Osteocyte (in vitro differentiated cells): ENCODE data around the gene TPM1. TPM values are rescaled to one million over a fixed set of nuclear protein-coding genes. Genes with fewer than 3 reads are reported as not detected.

Experiments used
- DNase-seq: peaks from one replicate; pipeline ENCODE4 v3.0.0; 2021; ENCODE audit warnings: mixed read lengths; ENCODE audit not compliant: unreplicated experiment; ENCODE audit errors: extremely low spot score
- H3K27ac Mint-ChIP-seq: one replicate; pipeline ENCODE4 v1.8.0; 2021; ENCODE audit warnings: mild to moderate bottlenecking, mixed read lengths; ENCODE audit not compliant: unreplicated experiment
- H3K27me3 Mint-ChIP-seq: one replicate; pipeline ENCODE4 v1.8.0; 2021; ENCODE audit warnings: mixed read lengths; ENCODE audit not compliant: unreplicated experiment
- H3K36me3 Mint-ChIP-seq: one replicate; pipeline ENCODE4 v1.8.0; 2021; ENCODE audit warnings: mixed read lengths; ENCODE audit not compliant: unreplicated experiment
- H3K4me1 Mint-ChIP-seq: one replicate; pipeline ENCODE4 v1.8.0; 2021; ENCODE audit warnings: mixed read lengths; ENCODE audit not compliant: unreplicated experiment
- H3K4me3 Mint-ChIP-seq: one replicate; pipeline ENCODE4 v1.8.0; 2021; ENCODE audit warnings: mild to moderate bottlenecking, moderate library complexity, mixed read lengths; ENCODE audit not compliant: unreplicated experiment
- H3K9me3 Mint-ChIP-seq: one replicate; pipeline ENCODE4 v1.8.0; 2021; ENCODE audit warnings: mixed read lengths; ENCODE audit not compliant: unreplicated experiment
- total RNA-seq: library from RNA; stranded (reverse); gene quantifications from 2 replicates; pipeline ENCODE4 v1.2.1, GENCODE V29; 2021
- TF ChIP-seq, protein P1 (sequence below): fragments of 200-600 bp; sonication (generic); IDR thresholded peaks from 2 replicates; pipeline ENCODE4 v1.5.0; 2021; ENCODE audit warnings: antibody characterized with exemption, mild to moderate bottlenecking, moderate library complexity

TPM1 gene
- total RNA-seq, 1 donor from 2014 or later = 1,747 TPM

DNA sequence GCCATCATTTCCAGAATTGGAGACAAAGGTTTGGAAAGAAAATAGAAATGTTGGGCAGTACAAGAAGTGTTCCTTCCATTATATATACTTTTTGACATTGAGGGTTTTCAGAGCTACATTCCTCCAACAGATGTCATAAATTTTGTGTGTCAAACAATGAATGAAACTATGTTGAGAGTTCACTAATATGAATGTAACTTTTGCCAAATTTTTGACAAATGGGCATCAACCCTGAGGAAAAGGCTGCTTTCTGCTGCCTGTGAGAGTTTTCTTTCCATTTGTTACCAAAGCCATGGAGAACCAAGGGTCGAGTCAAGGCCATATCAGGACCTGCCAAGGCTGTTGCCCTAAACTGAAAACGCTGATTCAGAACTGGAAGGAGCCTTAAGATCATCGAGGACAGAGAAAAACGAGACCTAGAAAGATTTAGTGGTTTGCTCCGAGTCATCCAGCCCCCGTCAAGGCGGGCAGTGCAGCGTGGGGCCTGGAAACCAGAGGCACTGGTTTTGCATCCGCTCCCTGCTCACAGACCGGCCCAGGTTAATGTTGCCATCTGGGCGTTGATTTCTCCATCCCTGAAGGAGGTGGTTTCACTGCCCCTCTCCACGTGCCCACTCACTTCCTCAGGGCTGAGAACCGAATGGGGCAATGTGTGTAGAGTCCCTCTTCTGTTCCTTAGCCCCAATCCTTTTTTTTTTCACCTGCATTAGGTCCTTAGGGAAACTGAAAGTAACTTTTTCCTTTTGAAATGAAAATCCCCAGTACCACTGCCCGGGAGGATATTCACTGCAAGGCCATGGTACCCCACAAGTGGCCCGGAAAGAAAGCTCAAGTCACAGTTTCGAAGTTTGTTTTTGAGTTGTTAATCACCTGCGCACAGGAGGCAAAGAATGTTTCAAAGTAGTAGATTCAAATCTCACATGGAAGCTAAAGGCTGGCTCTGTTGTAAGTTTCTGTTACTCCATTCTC is 32.8 kb downstream of the TPM1 start:
- TF ChIP-seq, protein P1, sequence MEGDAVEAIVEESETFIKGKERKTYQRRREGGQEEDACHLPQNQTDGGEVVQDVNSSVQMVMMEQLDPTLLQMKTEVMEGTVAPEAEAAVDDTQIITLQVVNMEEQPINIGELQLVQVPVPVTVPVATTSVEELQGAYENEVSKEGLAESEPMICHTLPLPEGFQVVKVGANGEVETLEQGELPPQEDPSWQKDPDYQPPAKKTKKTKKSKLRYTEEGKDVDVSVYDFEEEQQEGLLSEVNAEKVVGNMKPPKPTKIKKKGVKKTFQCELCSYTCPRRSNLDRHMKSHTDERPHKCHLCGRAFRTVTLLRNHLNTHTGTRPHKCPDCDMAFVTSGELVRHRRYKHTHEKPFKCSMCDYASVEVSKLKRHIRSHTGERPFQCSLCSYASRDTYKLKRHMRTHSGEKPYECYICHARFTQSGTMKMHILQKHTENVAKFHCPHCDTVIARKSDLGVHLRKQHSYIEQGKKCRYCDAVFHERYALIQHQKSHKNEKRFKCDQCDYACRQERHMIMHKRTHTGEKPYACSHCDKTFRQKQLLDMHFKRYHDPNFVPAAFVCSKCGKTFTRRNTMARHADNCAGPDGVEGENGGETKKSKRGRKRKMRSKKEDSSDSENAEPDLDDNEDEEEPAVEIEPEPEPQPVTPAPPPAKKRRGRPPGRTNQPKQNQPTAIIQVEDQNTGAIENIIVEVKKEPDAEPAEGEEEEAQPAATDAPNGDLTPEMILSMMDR = no peak
- Mint-ChIP-seq H3K4me3 (no peak overlapping the region), H3K36me3 (peaks cover 20% of the 10 kb centered on the region), H3K4me1 (peaks cover 35% of the 10 kb centered on the region), H3K27me3 (no peaks in the 10 kb centered on the region), H3K9me3 (no peaks in the 10 kb centered on the region), H3K27ac (peak overlapping the region; percentile 27)
- DNase-seq = no peak

DNA sequence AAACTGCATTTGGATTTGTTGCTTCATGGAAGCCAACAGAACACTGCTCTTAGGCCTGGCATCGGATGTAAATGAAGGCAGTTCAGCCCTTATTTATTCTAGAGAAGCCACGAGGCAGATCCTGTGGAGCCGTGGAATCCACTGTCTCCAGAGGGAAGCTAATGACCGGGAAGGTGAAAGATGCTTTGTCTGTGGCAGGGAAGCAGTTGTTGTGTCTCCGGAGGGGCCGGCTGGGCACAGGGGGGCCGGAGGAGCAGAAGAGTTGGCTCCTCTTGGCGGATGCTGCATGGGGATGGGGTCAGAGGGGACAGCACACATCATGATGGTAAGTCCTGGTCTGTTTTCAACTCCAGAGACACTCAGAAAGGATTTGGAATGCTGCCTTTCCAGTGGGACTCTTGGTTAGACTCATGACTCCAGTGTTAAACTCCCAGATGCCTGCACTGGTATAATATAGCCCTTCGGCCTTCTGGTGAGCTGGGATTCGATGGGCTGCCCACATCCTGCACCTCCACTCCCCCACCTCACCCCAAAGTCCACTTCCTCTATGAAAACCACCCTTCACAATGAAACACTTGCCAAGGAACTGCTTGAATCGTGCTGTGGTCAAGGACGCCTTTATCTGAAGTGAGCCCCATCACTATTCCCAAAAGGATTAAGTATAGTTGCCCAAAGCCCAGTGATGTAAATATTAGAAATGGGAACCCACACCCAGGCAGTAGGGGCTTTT is 33.6 kb downstream of the TPM1 start:
- peaks cover 11% of the 10 kb centered on the region for H3K36me3 Mint-ChIP-seq
- H3K4me1 Mint-ChIP-seq = peaks cover 32% of the 10 kb centered on the region
- no peak overlapping the region for H3K4me3 Mint-ChIP-seq
- peak overlapping the region; percentile 27 for H3K27ac Mint-ChIP-seq
- TF ChIP-seq, protein P1 = no peak
- H3K27me3 Mint-ChIP-seq = no peaks in the 10 kb centered on the region
- H3K9me3 Mint-ChIP-seq = no peaks in the 10 kb centered on the region
- no peak for DNase-seq

DNA sequence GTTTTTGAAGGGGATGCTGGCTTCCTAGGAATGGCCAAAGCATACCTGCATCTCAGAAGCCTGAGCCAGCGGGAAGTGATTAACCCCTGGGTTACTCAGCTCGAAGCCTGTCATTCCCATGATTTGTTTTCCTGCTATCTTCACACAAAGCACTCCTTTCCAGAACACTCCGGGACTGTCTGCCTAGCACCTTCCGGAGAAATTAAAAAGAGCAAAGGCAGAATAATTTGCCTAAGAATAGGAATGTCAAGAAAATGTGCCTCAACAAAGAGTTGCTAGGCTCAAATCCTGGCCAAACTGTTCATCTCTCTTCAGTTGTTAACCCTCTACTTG is 34.1 kb downstream of the TPM1 start:
- H3K27me3 Mint-ChIP-seq = no peaks in the 10 kb centered on the region
- TF ChIP-seq, protein P1 = no peak
- H3K9me3 Mint-ChIP-seq = no peaks in the 10 kb centered on the region
- peaks cover 8% of the 10 kb centered on the region for H3K36me3 Mint-ChIP-seq
- no peak overlapping the region for H3K4me3 Mint-ChIP-seq
- H3K4me1 Mint-ChIP-seq = peaks cover 31% of the 10 kb centered on the region
- H3K27ac Mint-ChIP-seq = no peak overlapping the region
- DNase-seq = no peak

DNA sequence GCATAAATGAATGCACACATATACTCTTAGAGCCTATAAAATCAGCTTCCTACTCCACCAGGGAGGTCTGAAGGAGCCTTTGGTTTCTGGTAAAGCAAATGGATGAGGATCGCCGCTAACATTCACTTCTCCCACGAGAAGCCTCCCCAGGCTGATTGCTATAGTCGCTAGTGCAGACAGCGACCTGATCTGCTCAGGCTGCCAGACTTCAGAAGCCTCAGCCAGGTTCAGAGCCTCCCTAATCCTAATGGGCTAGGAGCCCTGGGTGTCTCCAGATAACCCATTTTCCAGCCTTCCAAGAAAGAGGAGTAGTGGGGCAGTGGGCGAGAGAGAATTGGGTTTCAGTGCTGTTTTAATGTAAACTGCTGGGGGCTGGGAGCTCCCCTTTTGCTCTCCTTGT is 35.4 kb downstream of the TPM1 start:
- H3K4me1 Mint-ChIP-seq = peaks cover 25% of the 10 kb centered on the region

More for the DNA sequence above, 35.4 kb downstream of the TPM1 start:
- Mint-ChIP-seq H3K4me3 (no peak overlapping the region), H3K9me3 (no peaks in the 10 kb centered on the region), H3K27ac (no peak overlapping the region), H3K36me3 (no peaks in the 10 kb centered on the region), H3K27me3 (no peaks in the 10 kb centered on the region)
- no peak for DNase-seq
- TF ChIP-seq, protein P1 = no peak
